Aorta (tissue), 5 donors: ENCODE results near the gene SRI. TPM values are rescaled to one million over a fixed set of nuclear protein-coding genes. Genes with fewer than 3 reads are reported as not detected.
"Not testable (repeated sequence)": the region's sequence is repeated elsewhere in the genome, so short reads cannot be mapped to it uniquely, and the experiment has no call there.

ENCODE experiments used
- ATAC-seq: fragments of 200-7000 bp; cut with Tn5 transposase; one replicate; pipeline ENCODE4 v1.9.1; 2022; ENCODE audit warnings: moderate library complexity; ENCODE audit not compliant: low FRiP score
- DNase-seq, 2 donors: peaks; one replicate each; pipeline ENCODE4 v3.0.0-alpha.2; 2020
- H3K27ac ChIP-seq, 2 donors: one replicate each; pipeline ENCODE4 v1.5.1; 2013; ENCODE audit warnings: low read length in 2 of 2, mild to moderate bottlenecking in 2 of 2, moderate library complexity in 2 of 2, control low read depth in 1 of 2, inconsistent platforms in 1 of 2, low read depth in 1 of 2
- H3K27me3 ChIP-seq, 2 donors: one replicate each; pipeline ENCODE4 v1.6.1; 2013; ENCODE audit warnings: control low read depth in 1 of 2, low read length in 1 of 2, mild to moderate bottlenecking in 1 of 2, moderate library complexity in 1 of 2; ENCODE audit not compliant: insufficient read depth in 2 of 2, control insufficient read depth in 1 of 2
- H3K36me3 ChIP-seq, 2 donors: one replicate each; pipeline ENCODE4 v1.6.1; 2013; ENCODE audit warnings: control low read depth in 1 of 2, low read length in 1 of 2, mild to moderate bottlenecking in 1 of 2; ENCODE audit not compliant: insufficient read depth in 2 of 2, control insufficient read depth in 1 of 2
- H3K4me1 ChIP-seq, 2 donors: one replicate each; pipeline ENCODE4 v1.6.1; 2013; ENCODE audit warnings: low read length in 2 of 2, control low read depth in 1 of 2, mild to moderate bottlenecking in 1 of 2, moderate library complexity in 1 of 2; ENCODE audit not compliant: insufficient read depth in 2 of 2, control insufficient read depth in 1 of 2
- H3K4me3 ChIP-seq, 2 donors: one replicate each; pipeline ENCODE4 v1.5.1; 2013; ENCODE audit warnings: low read length in 2 of 2, control low read depth in 1 of 2, mild to moderate bottlenecking in 1 of 2
- H3K9me3 ChIP-seq: one replicate; pipeline ENCODE4 v1.6.1; 2013; ENCODE audit warnings: mild to moderate bottlenecking, low read length; ENCODE audit not compliant: control insufficient read depth
- WGBS, 2 donors: extraction: QIAGEN DNeasy Blood & Tissue Kit; methylation state at CpG; one replicate each; pipeline ENCODE4 v1.1.7; 2013; 5-methylcytosine and 5-hydroxymethylcytosine counted together
- intact Hi-C, 2 donors: fragments of 100-400 bp; cut with DNase I; formaldehyde crosslinking; loops; one replicate each; pipeline versions ENCODE4 v1.14.2 to v1.15.0; 2022
- long read RNA-seq, 2 donors: library from polyadenylated mRNA; unstranded; transcript quantifications; one replicate each; pipeline ENCODE4 v2.0.0, GENCODE V29; 2020 to 2021
- polyA plus RNA-seq, 2 donors: library from polyadenylated mRNA; stranded (reverse); fragments of 200-250 nt; gene quantifications; one replicate each; pipeline ENCODE4 v1.2.3, GENCODE V29; 2013
- total RNA-seq, 2 donors: library from RNA; stranded (reverse); fragmentation: NEBNext Ultra II Directional; extraction: Animal tissue kit (Norgen Biotek cat#: 25700); gene quantifications; one replicate each; pipeline ENCODE4 v1.2.1, GENCODE V29; 2021
- donor health status: healthy with polysubstance abuse.
- donor health status: Bipolar disorder and iron deficiency.
- donor health status: DM: no; HTN: no; CAD: no.
- donor health status: DM: no; HTN: no; CAD: no.
- donor health status: DM: yes; HTN: yes; CAD: no.

Gene SRI
- total RNA-seq, result 100 to 1,000 TPM; 104 to 109 TPM
- polyA plus RNA-seq, result 100 to 1,000 TPM in 1 of 2 donors, 10 to 100 TPM in 1; 97.7 to 186 TPM
- long read RNA-seq, donor 1, transcript SRI-201 (8 exons, 2,010 nt), result major isoform, 242 of 268 reads
- long read RNA-seq, donor 1, partial matches to known transcripts, result 5 of 268 reads
- long read RNA-seq, donor 1, other reads (novel, unspliced or antisense), result 21 of 268 reads
- long read RNA-seq, donor 2, transcript SRI-201 (8 exons, 2,010 nt), result major isoform, 53 of 61 reads
- long read RNA-seq, donor 2, partial matches to known transcripts, result 3 of 61 reads
- long read RNA-seq, donor 2, other reads (novel, unspliced or antisense), result 4 of 61 reads

DNA sequence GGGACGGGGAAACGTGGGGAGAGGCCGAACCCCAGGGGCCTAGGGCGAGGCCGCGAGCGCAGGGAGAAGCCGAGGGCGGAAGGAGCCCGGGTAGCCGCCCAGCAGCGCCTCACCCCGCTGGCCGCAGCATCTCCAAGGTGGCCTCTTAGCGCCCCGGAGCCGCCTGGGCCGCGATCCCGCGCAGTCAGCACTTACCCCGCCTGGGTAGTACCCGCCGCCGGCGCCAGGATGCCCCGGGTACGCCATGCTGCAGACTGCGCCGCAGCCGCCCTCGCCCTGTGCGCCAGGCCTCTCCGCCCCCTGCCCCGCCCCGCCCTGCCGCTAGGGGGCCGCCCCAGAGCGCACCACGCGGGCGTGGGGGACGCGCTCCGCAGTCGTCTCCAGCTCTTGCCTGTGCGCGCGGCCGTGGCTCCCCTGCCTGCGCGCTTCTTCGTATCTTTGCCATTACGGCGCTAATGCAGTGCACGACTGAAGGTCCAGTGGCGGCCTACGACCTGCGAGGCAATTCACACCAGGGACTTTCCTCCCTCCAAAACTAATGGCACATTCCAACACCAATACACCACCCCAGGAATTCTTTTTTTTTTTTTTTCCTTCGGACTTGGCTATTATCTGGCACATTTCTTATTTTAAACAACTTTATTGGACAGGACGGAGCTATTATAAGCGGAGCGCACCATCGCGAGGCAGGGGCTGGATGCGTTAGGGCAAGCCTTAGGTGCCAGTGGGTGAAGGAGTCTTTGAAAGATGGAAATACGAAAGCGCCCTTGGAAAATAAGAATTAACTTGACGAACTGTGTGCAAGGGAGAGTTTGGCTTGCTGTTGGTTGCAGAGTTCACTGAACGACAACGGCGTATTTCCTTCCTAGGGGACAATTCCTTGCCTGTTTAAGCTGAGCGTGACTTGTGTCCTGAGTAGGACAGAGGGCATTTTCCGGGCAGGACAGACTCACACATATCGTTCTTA is at the start of gene SRI:
TSS of gene SRI (minus strand) at position 258 of the 967 bp plus-strand sequence. CDS start at position 246, 12 bp downstream.
- WGBS, 2 donors, result 0% methylated on average over 58 to 75 of the region's 75 CpGs
- peak; percentile 92 to 96 for DNase-seq
- peak; percentile 100 for ATAC-seq
- intact Hi-C loops, result no loop called here
- Histone ChIP-seq H3K9me3 (no peaks in the 10 kb centered on the region), H3K36me3 (peaks cover 0 to 2% of the 10 kb centered on the region in 2 donors), H3K27ac (peak within 1 kb of the TSS; percentile 33 to 78), H3K4me3 (peak within 1 kb of the TSS; percentile 67 to 85), H3K27me3 (no peaks in the 10 kb centered on the region), H3K4me1 (peaks cover 0 to 2% of the 10 kb centered on the region in 2 donors)

- WGBS, 2 donors, result 86 to 89% methylated on average over 3 of the region's 3 CpGs
Measured at GRCh38 chr7:88269586-88269985, 49.7 kb upstream of the SRI start.

GRCh38 chr7:88268858-88269257 is 49.0 kb upstream of the SRI start:
- intact Hi-C loops, result no loop called here
- WGBS, 2 donors, result 66 to 74% methylated on average over 2 of the region's 2 CpGs
- ATAC-seq (peak; percentile 38), DNase-seq (no peak)
- H3K9me3 ChIP-seq, result no peaks in the 10 kb centered on the region
- no peak overlapping the region for H3K27ac ChIP-seq
- no peak overlapping the region for H3K4me3 ChIP-seq
- no peaks in the 10 kb centered on the region for H3K36me3 ChIP-seq
- no peaks in the 10 kb centered on the region for H3K27me3 ChIP-seq
- no peaks in the 10 kb centered on the region for H3K4me1 ChIP-seq

More at GRCh38 chr7:88269586-88269985, 49.7 kb upstream of the SRI start:
- no peaks in the 10 kb centered on the region for H3K27me3 ChIP-seq
- DNase-seq, result no peak
- H3K27ac ChIP-seq, result no peak overlapping the region
- intact Hi-C loops, result no loop called here
- H3K36me3 ChIP-seq, result no peaks in the 10 kb centered on the region
- H3K9me3 ChIP-seq, result no peaks in the 10 kb centered on the region
- no peak for ATAC-seq
- H3K4me1 ChIP-seq, result no peaks in the 10 kb centered on the region
- H3K4me3 ChIP-seq, result no peak overlapping the region

DNA sequence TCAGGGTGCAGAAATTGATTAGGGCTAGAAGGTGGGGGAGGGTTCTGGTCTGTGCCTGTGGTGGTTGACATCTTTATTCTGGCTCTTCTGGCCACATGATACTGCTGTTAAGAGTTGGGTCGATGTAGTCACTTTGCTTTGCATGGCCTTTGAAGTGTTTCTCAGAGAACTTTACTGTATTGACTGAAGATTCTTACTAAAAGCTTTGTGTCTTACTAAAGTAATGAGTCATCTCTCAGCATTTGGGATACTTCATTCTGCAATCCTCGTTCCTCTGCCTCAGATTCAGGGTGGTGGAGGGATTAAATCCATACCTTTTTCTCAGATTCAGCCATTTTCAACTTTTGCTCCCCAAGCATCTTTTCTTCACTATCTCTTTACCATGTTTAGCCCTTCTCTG is 48.2 kb upstream of the SRI start:
- no peaks in the 10 kb centered on the region for H3K4me1 ChIP-seq
- H3K36me3 ChIP-seq, result no peaks in the 10 kb centered on the region
- 81 to 82% methylated on average over 2 of the region's 2 CpGs for WGBS, 2 donors
- H3K27me3 ChIP-seq, result no peaks in the 10 kb centered on the region
- H3K9me3 ChIP-seq, result no peaks in the 10 kb centered on the region
- H3K4me3 ChIP-seq, result no peak overlapping the region
- intact Hi-C loops, result no loop called here
- no peak overlapping the region for H3K27ac ChIP-seq
- DNase-seq (no peak), ATAC-seq (no peak)

- DNase-seq (no peak), ATAC-seq (no peak)
- no peaks in the 10 kb centered on the region for H3K36me3 ChIP-seq
- no peak overlapping the region for H3K27ac ChIP-seq
- no peaks in the 10 kb centered on the region for H3K4me1 ChIP-seq
- H3K4me3 ChIP-seq, result no peak overlapping the region
- WGBS, 2 donors, result 95 to 97% methylated on average over 4 of the region's 4 CpGs
- intact Hi-C loops, result no loop called here
- no peaks in the 10 kb centered on the region for H3K9me3 ChIP-seq
- H3K27me3 ChIP-seq, result no peaks in the 10 kb centered on the region
Measured at GRCh38 chr7:88267421-88267820, 47.6 kb upstream of the SRI start.

- DNase-seq, H3K27me3 ChIP-seq, H3K4me3 ChIP-seq, H3K27ac ChIP-seq, H3K4me1 ChIP-seq, H3K36me3 ChIP-seq, ATAC-seq, H3K9me3 ChIP-seq, intact Hi-C loops: not testable (repeated sequence)
- WGBS, 2 donors, result 45 to 57% methylated on average over 3 of the region's 3 CpGs
Measured at GRCh38 chr7:88264987-88265386, 45.1 kb upstream of the SRI start.

- intact Hi-C loops, result no loop called here
- no peak overlapping the region for H3K4me3 ChIP-seq
- no peaks in the 10 kb centered on the region for H3K4me1 ChIP-seq
- DNase-seq, result no peak
- no peak overlapping the region for H3K27ac ChIP-seq
- 90 to 92% methylated on average over 4 of the region's 4 CpGs for WGBS, 2 donors
- H3K27me3 ChIP-seq, result no peaks in the 10 kb centered on the region
- ATAC-seq, result no peak
- H3K36me3 ChIP-seq, result no peaks in the 10 kb centered on the region
- H3K9me3 ChIP-seq, result peaks cover 2% of the 10 kb centered on the region
Measured at GRCh38 chr7:88262562-88262961, 42.7 kb upstream of the SRI start.

- Histone ChIP-seq H3K36me3 (no peaks in the 10 kb centered on the region), H3K27ac (no peak overlapping the region), H3K9me3 (peaks cover 2% of the 10 kb centered on the region), H3K4me3 (no peak overlapping the region), H3K27me3 (no peaks in the 10 kb centered on the region), H3K4me1 (no peaks in the 10 kb centered on the region)
- ATAC-seq (no peak), DNase-seq (no peak)
- intact Hi-C loops, result no loop called here
- 81 to 88% methylated on average over 1 of the region's 1 CpG for WGBS, 2 donors
Measured at GRCh38 chr7:88260719-88261118, 40.9 kb upstream of the SRI start.
